C4-2B (cell line): ENCODE data around the gene PHF12.
A peak's percentile ranks its signal among the peaks of the same experiment; 100 is the strongest.

Source experiments
- H3K27ac ChIP-seq: fragments of 450-650 bp; 2 replicates; pipeline ENCODE4 v1.5.1; 2017
- ZFX ChIP-seq: fragments of 450-650 bp; IDR thresholded peaks from 2 replicates; pipeline ENCODE4 v1.6.1; 2017
- TF ChIP-seq, protein P1 (sequence below): fragments of 450-650 bp; conservative IDR thresholded peaks from 2 replicates; pipeline ENCODE4 v1.5.1; 2017; ENCODE audit warnings: mild to moderate bottlenecking

PHF12 gene

DNA sequence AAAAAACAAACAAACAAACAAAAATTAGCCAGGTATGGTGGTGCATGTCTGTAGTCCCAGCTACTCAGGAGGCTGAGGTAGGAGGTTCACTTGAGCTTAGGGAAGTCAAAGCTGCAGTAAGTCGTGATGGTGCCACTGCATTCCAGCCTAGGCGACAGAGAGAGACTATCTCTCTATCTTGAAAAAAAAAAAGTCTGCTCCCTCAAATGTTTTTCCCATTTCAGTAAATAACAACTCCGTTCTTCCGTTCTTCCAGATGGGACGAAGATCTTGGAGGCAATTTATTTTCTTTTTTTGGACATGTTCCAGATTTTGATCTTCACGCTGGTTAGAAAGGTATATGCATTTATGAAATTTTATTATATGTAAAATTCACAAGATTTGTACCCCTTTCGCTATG is 77.5 kb downstream of the PHF12 start:
- no peak for TF ChIP-seq ZFX
- TF ChIP-seq, protein P1, sequence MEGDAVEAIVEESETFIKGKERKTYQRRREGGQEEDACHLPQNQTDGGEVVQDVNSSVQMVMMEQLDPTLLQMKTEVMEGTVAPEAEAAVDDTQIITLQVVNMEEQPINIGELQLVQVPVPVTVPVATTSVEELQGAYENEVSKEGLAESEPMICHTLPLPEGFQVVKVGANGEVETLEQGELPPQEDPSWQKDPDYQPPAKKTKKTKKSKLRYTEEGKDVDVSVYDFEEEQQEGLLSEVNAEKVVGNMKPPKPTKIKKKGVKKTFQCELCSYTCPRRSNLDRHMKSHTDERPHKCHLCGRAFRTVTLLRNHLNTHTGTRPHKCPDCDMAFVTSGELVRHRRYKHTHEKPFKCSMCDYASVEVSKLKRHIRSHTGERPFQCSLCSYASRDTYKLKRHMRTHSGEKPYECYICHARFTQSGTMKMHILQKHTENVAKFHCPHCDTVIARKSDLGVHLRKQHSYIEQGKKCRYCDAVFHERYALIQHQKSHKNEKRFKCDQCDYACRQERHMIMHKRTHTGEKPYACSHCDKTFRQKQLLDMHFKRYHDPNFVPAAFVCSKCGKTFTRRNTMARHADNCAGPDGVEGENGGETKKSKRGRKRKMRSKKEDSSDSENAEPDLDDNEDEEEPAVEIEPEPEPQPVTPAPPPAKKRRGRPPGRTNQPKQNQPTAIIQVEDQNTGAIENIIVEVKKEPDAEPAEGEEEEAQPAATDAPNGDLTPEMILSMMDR, result no peak
- no peak overlapping the region for H3K27ac ChIP-seq

DNA sequence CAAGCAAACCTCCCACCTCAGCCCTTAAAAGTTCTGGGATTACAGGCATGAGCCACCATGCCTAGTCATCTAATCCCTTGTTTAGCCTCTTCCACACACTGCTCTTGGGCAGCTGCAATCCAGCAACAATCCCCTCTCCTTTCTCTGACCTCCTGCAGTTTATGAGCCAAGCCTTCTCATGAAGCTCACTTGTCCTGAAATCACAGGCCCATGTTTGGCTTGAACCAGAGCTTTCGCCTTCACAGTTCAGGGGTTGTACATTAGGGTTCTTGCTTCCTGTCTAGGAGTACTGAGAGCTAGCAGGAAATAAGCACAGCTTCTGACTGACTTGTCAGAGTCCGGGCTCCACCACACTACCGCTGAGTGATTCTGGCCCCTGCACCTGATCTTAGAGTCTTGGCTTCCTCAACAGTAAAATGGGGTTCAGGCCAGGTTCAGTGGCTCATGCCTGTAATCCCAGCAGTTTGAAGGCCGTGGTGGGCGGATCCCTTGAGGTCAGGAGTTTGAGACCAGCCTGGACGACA is 80.2 kb downstream of the PHF12 start:
- TF ChIP-seq, protein P1, result no peak
- no peak for TF ChIP-seq ZFX
- no peak overlapping the region for H3K27ac ChIP-seq

DNA sequence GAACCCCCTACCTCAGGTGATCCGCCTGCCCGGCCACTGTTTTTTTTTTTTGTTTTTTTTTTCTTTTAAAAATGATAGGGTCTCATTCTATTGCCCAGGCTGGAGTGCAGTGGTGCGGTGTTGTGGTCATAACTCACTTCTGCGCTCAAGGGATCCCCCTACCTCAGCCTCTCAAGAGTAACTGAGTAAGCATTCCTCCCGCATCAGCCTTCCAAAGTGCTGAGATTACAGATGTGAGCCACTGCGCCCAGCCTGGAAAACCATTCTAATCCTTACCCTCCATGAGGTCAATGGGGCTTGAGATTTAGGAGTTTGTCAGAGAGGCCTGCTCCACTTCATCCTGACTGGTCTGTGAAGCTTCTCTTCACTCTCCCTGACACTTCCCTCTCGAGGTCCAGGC is 84.0 kb downstream of the PHF12 start:
- peak overlapping the region; percentile 34 for H3K27ac ChIP-seq
- TF ChIP-seq ZFX, result no peak
- TF ChIP-seq, protein P1, result no peak

DNA sequence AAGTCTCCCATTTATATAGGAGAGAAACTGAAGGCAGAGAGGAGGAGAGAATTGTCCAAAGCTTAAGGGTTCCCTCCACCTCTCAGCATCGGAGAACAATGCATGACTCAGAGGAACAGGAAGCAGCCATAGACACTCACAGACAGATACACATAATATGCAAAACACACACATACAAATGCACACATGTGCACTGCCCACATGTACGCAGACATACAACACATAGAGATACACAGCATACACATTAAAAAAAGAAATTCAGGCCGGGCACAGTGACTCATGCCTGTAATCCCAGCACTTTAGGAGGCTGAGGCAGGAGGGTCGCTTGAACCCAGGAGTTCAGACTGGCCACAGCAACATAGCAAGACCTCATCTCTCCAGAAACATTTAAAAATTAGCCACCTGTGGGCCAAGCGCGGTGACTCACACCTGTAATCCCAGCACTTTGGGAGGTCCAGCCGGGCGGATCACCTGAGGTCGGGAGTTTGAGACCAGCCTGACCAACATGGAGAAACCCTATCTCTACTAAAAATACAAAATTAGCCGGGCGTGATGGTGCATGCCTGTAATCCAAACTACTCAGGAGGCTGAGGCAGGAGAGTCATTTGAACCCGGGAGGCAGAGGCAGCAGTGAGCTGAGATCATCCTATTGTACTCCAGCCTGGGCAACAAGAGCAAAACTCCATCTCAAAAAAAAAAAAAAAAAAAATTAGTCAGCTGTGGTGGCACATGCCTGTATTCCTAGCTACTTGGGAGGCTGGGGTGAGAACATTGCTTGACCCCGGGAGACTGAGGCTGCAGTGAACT is 85.2 kb downstream of the PHF12 start:
- H3K27ac ChIP-seq, result peak overlapping the region; percentile 34; the same call in 1 of the 2 replicates
- TF ChIP-seq, protein P1, result no peak
- no peak for TF ChIP-seq ZFX

DNA sequence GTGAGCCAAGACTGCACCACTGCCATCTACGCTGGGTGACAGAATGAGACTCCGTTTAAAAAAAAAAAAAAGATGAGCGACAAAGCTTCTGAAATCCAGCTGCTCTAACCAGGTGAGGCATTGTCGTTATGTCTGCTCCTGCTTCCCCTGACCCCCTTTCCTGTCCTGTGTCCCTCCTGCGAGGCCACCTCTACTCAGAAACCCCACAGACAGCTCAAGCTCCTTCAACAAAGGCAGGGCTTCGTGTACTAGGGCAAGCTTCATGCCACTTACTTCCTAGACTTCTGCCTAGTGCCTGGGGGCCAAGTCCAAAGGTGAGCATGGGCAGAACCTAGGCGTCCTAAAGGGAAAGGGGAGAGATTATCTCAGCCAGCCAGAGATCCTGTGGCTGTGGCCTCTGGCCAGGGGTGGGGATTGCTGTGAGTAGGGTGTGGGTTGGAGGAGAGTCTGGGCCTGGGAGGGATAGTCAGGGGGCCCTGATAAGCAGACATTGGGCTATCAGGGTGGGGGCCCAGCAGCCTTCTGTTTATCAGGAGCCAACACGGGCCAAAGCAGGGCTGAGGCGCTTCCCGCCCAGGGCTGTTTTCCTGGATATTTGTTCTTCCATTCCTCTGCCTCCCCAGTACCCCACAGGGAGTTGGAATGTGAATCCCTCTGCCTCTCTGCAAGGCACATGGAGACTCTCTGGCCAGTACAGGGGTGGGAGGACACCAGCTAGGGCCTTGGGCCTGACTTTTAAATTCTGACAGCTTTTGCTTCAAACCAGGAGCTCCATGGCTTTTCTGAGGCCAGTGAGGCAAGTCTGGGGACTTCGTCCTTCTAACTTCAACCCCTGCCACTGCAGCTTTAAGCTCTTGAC is 86.1 kb downstream of the PHF12 start:
- no peak overlapping the region for H3K27ac ChIP-seq

DNA sequence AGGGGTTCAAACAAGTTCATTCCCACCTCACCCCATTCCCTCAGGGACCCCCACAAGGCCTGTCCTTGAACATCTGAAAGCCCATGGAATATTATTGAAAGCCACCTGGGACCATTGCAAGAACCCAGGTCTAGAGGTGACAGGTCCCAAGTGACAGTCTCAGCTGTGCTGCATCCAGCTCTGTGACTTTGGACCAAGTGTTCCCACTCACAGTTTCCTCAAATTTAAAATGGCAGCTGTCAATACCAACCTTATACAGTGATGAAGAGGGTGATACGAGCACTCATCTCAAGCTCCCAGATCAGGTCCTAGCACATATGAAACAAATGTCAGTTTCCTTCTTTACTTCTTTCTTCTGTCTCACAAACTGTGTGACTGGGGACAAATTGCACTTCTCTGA is 87.4 kb downstream of the PHF12 start:
- H3K27ac ChIP-seq, result no peak overlapping the region
- TF ChIP-seq, protein P1, result no peak
- TF ChIP-seq ZFX, result no peak

More for the DNA sequence above, 86.1 kb downstream of the PHF12 start:
- TF ChIP-seq ZFX, result no peak
- TF ChIP-seq, protein P1, result no peak

DNA sequence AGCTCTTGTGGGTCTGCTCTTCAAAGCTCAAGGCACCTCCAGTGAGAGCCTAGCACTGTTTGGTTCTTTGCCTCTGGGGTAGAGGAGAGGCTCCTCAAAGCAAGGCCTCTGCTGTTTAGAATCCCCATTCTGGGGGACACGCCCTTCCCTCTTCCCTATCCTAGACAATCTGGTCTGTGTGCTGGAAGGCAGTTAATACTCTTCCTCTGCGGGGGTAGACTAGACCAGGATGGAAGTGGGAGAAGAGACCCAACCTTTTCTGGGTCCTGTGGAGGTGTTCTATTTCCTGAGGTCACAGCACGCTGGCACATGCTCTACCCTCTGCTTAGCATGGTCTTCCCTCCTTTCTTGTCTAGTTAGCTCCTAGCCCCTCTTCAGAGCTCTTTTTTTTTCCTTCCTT is 88.8 kb downstream of the PHF12 start:
- H3K27ac ChIP-seq, result no peak overlapping the region
- TF ChIP-seq, protein P1, result no peak
- no peak for TF ChIP-seq ZFX
